SK-N-SH treated with all-trans-retinoic acid at 6 μM for 48 hours (cell line): Measurements from ENCODE around the gene SMYD3.

ENCODE experiments used
- BACH2 ChIP-seq: fragments of 250-450 bp; sonication (Bioruptor Pico); IDR thresholded peaks from 2 replicates; pipeline ENCODE4 v1.9.0; 2021; ENCODE audit warnings: mild to moderate bottlenecking, borderline replicate concordance
- CSDC2 ChIP-seq: fragments of 250-450 bp; sonication (Bioruptor Pico); IDR thresholded peaks from 2 replicates; pipeline ENCODE4 v1.5.0; 2020; ENCODE audit warnings: mild to moderate bottlenecking, moderate library complexity
- POU6F1 ChIP-seq: fragments of 250-450 bp; sonication (Bioruptor Pico); IDR thresholded peaks from 2 replicates; pipeline ENCODE4 v1.8.0; 2021; ENCODE audit warnings: low read depth, mild to moderate bottlenecking, moderate library complexity, borderline replicate concordance
- SNAI2 ChIP-seq: fragments of 250-450 bp; sonication (Bioruptor Pico); IDR thresholded peaks from 2 replicates; pipeline ENCODE4 v1.5.0; 2020; ENCODE audit warnings: mild to moderate bottlenecking, moderate library complexity
- TCF4 ChIP-seq: fragments of 250-450 bp; sonication (Bioruptor Pico); IDR thresholded peaks from 2 replicates; pipeline ENCODE4 v1.8.0; 2021; ENCODE audit warnings: mild to moderate bottlenecking, moderate library complexity, borderline replicate concordance
- TSHZ2 ChIP-seq: fragments of 250-450 bp; sonication (Bioruptor Pico); IDR thresholded peaks from 2 replicates; pipeline ENCODE4 v1.5.0; 2020; ENCODE audit warnings: mild to moderate bottlenecking, moderate library complexity
- ZFP30 ChIP-seq: fragments of 450-650 bp; formaldehyde crosslinking; IDR thresholded peaks from 2 replicates; pipeline ENCODE4 v1.5.0; 2022; ENCODE audit warnings: mild to moderate bottlenecking, moderate library complexity
- ZNF8 ChIP-seq: fragments of 450-650 bp; formaldehyde crosslinking; IDR thresholded peaks from 2 replicates; pipeline ENCODE4 v1.5.0; 2020; ENCODE audit warnings: mild to moderate bottlenecking, moderate library complexity
- TF ChIP-seq, protein P1 (sequence below): fragments of 250-450 bp; sonication (Bioruptor Pico); IDR thresholded peaks from 2 replicates; pipeline ENCODE4 v1.8.0; 2020; ENCODE audit warnings: mild to moderate bottlenecking, moderate library complexity, borderline replicate concordance
- TF ChIP-seq, protein P2 (sequence below): fragments of 250-450 bp; sonication (Bioruptor Pico); IDR thresholded peaks from 2 replicates; pipeline ENCODE4 v1.5.1; 2020; ENCODE audit warnings: low read depth, mild to moderate bottlenecking, moderate library complexity

GRCh38 chr1:245772325-245772724 is 734.8 kb downstream of the SMYD3 start:
- TF ChIP-seq BACH2 (CRISPR knock-in tag) (no peak), CSDC2 (no peak), TSHZ2 (no peak), ZNF8 (CRISPR knock-in tag) (no peak), ZFP30 (no peak), TCF4 (CRISPR knock-in tag) (no peak), POU6F1 (CRISPR knock-in tag) (no peak), SNAI2 (CRISPR knock-in tag) (no peak)
- TF ChIP-seq, protein P1, sequence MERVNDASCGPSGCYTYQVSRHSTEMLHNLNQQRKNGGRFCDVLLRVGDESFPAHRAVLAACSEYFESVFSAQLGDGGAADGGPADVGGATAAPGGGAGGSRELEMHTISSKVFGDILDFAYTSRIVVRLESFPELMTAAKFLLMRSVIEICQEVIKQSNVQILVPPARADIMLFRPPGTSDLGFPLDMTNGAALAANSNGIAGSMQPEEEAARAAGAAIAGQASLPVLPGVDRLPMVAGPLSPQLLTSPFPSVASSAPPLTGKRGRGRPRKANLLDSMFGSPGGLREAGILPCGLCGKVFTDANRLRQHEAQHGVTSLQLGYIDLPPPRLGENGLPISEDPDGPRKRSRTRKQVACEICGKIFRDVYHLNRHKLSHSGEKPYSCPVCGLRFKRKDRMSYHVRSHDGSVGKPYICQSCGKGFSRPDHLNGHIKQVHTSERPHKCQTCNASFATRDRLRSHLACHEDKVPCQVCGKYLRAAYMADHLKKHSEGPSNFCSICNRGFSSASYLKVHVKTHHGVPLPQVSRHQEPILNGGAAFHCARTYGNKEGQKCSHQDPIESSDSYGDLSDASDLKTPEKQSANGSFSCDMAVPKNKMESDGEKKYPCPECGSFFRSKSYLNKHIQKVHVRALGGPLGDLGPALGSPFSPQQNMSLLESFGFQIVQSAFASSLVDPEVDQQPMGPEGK (CRISPR knock-in tag) = no peak
- TF ChIP-seq, protein P2, sequence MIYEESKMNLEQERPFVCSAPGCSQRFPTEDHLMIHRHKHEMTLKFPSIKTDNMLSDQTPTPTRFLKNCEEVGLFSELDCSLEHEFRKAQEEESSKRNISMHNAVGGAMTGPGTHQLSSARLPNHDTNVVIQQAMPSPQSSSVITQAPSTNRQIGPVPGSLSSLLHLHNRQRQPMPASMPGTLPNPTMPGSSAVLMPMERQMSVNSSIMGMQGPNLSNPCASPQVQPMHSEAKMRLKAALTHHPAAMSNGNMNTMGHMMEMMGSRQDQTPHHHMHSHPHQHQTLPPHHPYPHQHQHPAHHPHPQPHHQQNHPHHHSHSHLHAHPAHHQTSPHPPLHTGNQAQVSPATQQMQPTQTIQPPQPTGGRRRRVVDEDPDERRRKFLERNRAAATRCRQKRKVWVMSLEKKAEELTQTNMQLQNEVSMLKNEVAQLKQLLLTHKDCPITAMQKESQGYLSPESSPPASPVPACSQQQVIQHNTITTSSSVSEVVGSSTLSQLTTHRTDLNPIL (CRISPR knock-in tag) = no peak
